Fibroblast of lung (primary cell): ENCODE results near the gene OR1L6.

Experiments
- EZH2 ChIP-seq: IDR thresholded peaks from 2 replicates; pipeline ENCODE4 v1.5.1; 2012; ENCODE audit warnings: low read length, control low read depth, mild to moderate bottlenecking; ENCODE audit errors: missing control alignments
- TF ChIP-seq, protein P1 (sequence below), 2 donors: IDR thresholded peaks in 1 of 2; conservative IDR thresholded peaks in 1 of 2; 1 replicate in 1 of 2; 2 replicates in 1 of 2; pipeline ENCODE4 v1.5.1; 2011 to 2012; ENCODE audit warnings: low read length in 2 of 2, control low read depth in 1 of 2, inconsistent platforms in 1 of 2, low read depth in 1 of 2, mild to moderate bottlenecking in 1 of 2

DNA sequence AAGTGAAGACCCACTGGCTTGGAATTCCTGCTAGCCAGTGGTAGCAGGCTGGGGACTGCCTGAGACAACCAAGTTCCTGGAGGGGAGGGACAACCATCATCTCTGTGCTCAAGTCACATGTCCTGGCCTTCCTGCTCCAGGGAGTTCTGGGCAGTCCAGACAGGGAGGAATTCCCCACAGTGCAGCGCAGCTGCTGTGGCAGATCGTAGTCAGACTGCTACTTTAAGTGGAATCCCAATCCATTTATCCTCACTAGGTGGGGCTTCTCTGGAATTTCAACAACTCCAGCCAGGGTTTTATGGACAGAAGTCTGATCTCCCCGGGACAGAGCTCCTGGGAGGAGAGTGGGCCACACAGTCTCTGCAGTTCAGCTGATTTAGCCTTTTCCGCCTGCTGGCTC is 25.7 kb downstream of the OR1L6 start:
- TF ChIP-seq, protein P1, sequence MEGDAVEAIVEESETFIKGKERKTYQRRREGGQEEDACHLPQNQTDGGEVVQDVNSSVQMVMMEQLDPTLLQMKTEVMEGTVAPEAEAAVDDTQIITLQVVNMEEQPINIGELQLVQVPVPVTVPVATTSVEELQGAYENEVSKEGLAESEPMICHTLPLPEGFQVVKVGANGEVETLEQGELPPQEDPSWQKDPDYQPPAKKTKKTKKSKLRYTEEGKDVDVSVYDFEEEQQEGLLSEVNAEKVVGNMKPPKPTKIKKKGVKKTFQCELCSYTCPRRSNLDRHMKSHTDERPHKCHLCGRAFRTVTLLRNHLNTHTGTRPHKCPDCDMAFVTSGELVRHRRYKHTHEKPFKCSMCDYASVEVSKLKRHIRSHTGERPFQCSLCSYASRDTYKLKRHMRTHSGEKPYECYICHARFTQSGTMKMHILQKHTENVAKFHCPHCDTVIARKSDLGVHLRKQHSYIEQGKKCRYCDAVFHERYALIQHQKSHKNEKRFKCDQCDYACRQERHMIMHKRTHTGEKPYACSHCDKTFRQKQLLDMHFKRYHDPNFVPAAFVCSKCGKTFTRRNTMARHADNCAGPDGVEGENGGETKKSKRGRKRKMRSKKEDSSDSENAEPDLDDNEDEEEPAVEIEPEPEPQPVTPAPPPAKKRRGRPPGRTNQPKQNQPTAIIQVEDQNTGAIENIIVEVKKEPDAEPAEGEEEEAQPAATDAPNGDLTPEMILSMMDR (conservative IDR thresholded peaks at IDR 0.05 in 1 of 2, IDR thresholded peaks at IDR 0.05 in 1 of 2; ENCODE audit: low read depth in 1 of 2, low read length in 2 of 2): no peak
- TF ChIP-seq EZH2: no peak
